Hepatocyte (in vitro differentiated cells): ENCODE data around the gene CEP85.

ENCODE experiments used
- EZH2 ChIP-seq: fragments of 200-600 bp; sonication (generic); IDR thresholded peaks from 2 replicates; pipeline ENCODE4 v1.6.1; 2016; ENCODE audit warnings: antibody characterized with exemption, mild to moderate bottlenecking, borderline replicate concordance
- EZH2phosphoT487 ChIP-seq: fragments of 200-600 bp; sonication (generic); IDR thresholded peaks from one replicate; pipeline ENCODE4 v1.6.1; 2018; ENCODE audit warnings: antibody characterized with exemption, mild to moderate bottlenecking, low read depth, moderate library complexity; ENCODE audit not compliant: unreplicated experiment, severe bottlenecking
- TF ChIP-seq, protein P1 (sequence below): fragments of 200-600 bp; sonication (generic); IDR thresholded peaks from 2 replicates; pipeline ENCODE4 v1.5.1; 2016; ENCODE audit warnings: antibody characterized with exemption, mild to moderate bottlenecking; ENCODE audit not compliant: poor library complexity

GRCh38 chr1:26197301-26197700 is 36.7 kb upstream of the CEP85 start:
- TF ChIP-seq EZH2 (no peak), EZH2phosphoT487 (no peak)
- TF ChIP-seq, protein P1, sequence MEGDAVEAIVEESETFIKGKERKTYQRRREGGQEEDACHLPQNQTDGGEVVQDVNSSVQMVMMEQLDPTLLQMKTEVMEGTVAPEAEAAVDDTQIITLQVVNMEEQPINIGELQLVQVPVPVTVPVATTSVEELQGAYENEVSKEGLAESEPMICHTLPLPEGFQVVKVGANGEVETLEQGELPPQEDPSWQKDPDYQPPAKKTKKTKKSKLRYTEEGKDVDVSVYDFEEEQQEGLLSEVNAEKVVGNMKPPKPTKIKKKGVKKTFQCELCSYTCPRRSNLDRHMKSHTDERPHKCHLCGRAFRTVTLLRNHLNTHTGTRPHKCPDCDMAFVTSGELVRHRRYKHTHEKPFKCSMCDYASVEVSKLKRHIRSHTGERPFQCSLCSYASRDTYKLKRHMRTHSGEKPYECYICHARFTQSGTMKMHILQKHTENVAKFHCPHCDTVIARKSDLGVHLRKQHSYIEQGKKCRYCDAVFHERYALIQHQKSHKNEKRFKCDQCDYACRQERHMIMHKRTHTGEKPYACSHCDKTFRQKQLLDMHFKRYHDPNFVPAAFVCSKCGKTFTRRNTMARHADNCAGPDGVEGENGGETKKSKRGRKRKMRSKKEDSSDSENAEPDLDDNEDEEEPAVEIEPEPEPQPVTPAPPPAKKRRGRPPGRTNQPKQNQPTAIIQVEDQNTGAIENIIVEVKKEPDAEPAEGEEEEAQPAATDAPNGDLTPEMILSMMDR: no peak
